HG03108 (cell line): ENCODE measurements around the gene TSTD1.
"Not testable (repeated sequence)": the region's sequence is repeated elsewhere in the genome, so short reads cannot be mapped to it uniquely, and the experiment has no call there.

Source experiments
- ATAC-seq: cut with Tn5 transposase; IDR thresholded peaks from one replicate; pipeline ENCODE4 v1.9.1; 2021; ENCODE audit warnings: moderate library complexity; ENCODE audit not compliant: unreplicated experiment

TSTD1 gene

GRCh38 chr1:161012420-161012819, 26.3 kb downstream of the TSTD1 start:
- no peak for ATAC-seq

- ATAC-seq, result no peak
Observed at GRCh38 chr1:161009602-161010211, 29.1 kb downstream of the TSTD1 start.

- ATAC-seq, result no peak
Observed at GRCh38 chr1:161008869-161009510, 29.8 kb downstream of the TSTD1 start.

DNA sequence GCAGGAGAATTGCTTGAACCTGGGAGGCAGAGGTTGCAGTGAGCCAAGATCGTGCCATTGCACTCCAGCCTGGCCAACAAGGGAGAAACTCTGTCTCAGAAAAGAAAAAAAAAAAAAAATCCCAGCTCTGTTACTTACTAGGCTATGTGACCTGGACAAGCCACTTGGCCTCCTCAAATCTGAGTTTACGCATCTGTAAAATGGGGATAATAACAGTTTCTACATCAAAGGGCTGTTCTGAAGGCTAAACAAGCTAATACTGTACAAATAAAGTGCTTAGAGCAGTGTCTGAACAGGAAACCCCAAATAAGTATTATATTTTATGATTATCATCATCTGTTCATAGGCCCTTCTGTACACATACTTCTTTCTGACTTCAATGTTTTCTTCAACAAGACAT, 31.4 kb downstream of the TSTD1 start:
- ATAC-seq, result no peak

- ATAC-seq, result no peak
Observed at GRCh38 chr1:161006563-161006962, 32.2 kb downstream of the TSTD1 start.

DNA sequence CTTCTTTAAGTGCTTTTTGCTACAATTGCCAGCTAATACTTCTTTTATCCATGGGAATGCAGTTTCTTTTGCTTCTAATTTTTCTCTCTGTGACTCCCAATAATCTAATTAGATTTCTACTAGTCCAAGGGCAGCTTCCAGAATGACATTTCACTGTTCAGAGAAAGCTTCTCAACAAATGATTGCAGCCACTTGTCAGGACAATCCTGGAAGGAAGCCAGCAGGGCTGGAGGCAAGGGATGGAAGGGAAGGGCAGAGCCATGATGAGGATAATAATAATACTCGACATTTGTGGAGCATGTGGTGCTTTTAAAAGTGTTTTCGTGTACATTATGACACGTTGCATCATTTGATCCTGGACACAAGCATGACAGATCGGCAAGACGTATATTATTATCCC, 37.2 kb downstream of the TSTD1 start:
- no peak for ATAC-seq

DNA sequence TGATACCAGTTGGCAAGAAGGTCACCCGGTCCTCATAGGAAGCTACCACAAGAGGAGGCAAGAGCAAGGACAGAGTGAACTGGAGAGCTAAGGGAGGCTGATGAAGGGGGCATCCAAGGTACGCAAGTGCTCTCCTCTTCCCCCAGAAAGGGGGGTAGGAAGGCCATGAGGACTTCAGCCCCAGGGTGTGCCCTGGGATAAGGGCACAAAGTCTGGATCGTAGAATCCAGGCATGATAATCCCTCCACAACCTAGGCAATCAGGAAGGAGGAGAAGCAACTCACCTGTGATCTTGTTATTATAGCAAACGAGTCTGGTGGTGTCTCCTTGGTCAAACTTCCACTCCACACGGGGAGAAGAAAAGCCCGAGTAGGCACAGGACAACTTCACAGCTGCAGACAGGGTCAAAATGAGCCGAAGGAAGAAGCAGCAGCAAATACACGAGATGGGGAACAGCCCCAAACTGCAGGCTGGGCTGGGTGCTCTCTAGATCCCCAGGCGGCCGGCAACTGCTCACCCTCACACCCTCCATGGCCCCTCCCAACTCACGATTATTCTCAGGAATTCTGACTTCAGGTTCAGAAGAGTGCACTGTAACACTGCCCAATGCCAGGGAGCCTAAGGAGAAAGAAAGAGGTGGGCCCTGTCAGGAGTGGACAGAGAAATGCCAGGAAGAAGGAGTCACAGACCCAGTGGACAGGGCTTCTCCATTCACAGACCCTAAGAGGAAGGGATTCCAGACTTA, 37.9 kb downstream of the TSTD1 start:
- ATAC-seq, result no peak

GRCh38 chr1:160999376-160999775, 39.4 kb downstream of the TSTD1 start:
- ATAC-seq, result no peak

DNA sequence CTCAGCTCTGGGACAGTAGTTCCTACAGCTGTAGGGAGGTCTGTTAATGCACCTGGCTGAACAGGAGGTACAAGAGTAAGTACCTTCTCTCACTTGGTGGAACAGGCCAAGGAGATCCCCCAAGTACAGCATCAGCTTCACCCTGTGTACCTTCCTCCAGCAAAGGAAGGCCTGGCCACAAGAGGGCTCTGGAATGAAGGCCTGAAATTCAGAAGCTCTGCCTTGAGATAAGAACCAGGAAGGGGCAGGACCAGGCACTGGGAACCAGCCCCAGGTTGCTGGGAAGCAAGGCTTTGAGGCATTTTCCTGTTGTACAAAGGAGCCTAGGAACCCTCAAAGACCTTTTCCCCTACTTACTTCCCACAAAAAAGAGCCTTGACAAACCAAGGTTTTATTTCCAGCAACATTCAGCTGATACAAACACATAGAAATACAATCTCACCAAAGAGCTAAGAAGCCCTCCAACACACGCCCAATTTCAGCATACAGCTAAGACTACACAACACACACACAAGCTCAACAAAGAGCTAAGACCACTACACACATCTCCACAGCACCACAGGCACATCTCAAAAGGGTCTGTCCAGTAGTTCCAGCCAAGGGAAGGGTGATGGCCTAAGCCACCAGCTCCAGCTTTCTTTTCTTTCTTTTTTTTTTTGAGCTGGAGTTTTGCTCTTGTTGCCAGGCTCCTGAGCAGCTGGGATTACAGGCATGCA, 41.3 kb downstream of the TSTD1 start:
- ATAC-seq, result no peak

DNA sequence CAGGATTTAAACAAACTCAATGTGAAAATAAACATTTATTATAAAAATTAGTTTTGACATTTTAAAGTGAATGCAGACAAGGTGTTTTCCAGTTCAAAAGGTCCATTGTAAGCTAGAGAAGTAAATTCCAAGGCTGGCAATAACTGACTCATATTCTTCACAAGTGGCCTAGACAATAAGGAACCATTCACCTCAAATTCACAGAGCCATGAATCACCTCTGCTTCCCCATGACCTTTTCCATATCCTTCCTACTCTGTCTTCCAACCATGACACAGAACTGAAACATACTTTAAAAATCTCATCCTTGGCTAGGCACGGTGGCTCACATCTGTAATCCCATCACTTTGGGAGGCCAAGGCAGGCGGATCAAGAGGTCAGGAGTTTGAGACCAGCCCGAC, 42.6 kb downstream of the TSTD1 start:
- ATAC-seq, result no peak

DNA sequence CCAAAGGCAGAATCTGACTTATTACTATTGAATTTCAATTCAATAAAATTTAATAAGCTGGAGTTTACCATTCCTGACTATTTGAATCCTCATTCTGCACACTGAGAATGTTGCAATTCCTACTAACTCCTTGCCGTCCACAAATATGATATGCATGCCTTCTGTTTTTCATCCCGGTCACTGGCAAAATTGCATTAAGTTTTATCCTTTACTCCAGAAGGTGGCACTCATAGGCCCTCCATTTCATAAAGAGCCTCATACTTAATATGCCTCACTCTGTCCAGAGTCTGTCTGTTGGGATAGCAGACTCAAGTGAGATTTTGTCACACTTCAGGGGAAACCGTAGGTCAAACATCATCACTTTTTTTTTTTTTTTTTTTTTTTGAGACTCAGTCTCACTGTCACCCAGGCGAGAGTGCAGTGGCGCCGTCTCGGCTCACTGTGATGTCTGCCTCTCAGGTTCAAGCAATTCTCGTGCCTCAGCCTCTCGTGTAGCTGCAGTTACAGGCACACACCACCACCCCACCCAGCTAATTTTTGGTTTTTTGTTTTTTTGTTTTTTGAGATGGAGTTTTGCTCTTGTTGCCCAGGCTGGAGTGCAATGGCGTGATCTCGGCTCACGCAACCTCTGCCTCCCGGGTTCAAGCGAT, 45.1 kb downstream of the TSTD1 start:
- ATAC-seq, result no peak

GRCh38 chr1:160992036-160992435, 46.7 kb downstream of the TSTD1 start:
- not testable (repeated sequence) for ATAC-seq
